AG09319 (cell line): Measurements from ENCODE around the gene KASH5.
A peak's percentile ranks its signal among the peaks of the same experiment; 100 is the strongest.

Source experiments
- DNase-seq: peaks from one replicate; pipeline ENCODE4 v3.0.0-alpha.2; 2010; ENCODE audit warnings: low read depth; ENCODE audit errors: extremely low read depth
- TF ChIP-seq, protein P1 (sequence below): IDR thresholded peaks from 2 replicates; pipeline ENCODE4 v1.5.1; 2011; ENCODE audit warnings: low read depth, mild to moderate bottlenecking, inconsistent platforms, low read length, moderate library complexity

The KASH5 gene, protein sequence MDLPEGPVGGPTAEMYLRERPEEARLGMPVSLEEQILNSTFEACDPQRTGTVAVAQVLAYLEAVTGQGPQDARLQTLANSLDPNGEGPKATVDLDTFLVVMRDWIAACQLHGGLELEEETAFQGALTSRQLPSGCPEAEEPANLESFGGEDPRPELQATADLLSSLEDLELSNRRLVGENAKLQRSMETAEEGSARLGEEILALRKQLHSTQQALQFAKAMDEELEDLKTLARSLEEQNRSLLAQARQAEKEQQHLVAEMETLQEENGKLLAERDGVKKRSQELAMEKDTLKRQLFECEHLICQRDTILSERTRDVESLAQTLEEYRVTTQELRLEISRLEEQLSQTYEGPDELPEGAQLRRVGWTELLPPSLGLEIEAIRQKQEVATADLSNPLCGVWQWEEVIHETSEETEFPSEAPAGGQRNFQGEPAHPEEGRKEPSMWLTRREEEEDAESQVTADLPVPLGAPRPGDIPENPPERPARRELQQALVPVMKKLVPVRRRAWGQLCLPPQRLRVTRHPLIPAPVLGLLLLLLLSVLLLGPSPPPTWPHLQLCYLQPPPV

DNA sequence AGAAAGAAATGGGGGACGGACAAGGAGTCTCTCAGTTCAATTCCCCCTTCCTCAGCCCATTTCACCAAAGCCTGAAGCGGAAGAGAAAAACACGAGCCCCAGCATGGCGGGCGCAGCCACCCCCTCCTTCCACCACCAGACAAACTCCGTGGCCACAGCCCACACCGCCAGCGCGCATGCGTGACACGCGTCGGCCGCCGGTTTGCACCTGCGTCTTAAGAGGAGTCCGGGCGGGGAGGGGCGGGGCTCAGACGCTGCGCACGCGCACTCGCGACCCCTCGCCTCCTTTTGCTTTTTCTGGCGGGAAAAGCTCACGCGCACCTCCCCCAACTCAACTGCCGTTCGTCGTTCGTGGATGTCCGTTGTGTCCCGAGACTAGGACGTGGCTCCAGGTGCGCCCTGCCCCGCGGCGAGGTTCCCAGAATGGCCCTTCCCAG lies at the start of gene KASH5:
Gene KASH5, plus strand, starts transcription at position 314 of the 437 bp plus-strand sequence. CDS start 2,635 bp downstream, outside the sequence.
- TF ChIP-seq, protein P1, sequence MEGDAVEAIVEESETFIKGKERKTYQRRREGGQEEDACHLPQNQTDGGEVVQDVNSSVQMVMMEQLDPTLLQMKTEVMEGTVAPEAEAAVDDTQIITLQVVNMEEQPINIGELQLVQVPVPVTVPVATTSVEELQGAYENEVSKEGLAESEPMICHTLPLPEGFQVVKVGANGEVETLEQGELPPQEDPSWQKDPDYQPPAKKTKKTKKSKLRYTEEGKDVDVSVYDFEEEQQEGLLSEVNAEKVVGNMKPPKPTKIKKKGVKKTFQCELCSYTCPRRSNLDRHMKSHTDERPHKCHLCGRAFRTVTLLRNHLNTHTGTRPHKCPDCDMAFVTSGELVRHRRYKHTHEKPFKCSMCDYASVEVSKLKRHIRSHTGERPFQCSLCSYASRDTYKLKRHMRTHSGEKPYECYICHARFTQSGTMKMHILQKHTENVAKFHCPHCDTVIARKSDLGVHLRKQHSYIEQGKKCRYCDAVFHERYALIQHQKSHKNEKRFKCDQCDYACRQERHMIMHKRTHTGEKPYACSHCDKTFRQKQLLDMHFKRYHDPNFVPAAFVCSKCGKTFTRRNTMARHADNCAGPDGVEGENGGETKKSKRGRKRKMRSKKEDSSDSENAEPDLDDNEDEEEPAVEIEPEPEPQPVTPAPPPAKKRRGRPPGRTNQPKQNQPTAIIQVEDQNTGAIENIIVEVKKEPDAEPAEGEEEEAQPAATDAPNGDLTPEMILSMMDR, result no peak
- DNase-seq, result no peak

DNA sequence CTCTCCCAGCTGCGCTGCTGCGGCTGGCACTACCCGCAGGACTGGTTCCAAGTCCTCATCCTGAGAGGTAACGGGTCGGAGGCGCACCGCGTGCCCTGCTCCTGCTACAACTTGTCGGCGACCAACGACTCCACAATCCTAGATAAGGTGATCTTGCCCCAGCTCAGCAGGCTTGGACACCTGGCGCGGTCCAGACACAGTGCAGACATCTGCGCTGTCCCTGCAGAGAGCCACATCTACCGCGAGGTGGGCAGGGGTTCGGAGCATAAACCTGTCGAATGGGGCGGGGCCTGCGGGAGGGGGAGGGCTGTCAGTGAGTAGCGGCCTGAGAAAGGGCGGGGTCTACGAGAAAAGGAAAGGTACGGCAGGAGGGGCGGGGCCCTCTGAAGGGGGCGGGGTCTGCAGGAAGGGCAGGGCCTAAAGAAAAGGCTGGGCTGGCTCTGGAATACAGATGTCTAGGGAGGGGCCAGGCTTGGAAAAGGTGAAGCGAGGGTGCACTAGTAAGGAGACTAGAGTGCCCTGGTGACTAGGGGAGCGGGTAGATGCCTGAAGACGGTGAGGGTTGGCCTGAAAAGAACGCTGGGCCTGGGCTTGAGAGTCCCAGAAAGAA lies 49.3 kb upstream of the KASH5 start:
- DNase-seq, result no peak
- TF ChIP-seq, protein P1, result no peak

DNA sequence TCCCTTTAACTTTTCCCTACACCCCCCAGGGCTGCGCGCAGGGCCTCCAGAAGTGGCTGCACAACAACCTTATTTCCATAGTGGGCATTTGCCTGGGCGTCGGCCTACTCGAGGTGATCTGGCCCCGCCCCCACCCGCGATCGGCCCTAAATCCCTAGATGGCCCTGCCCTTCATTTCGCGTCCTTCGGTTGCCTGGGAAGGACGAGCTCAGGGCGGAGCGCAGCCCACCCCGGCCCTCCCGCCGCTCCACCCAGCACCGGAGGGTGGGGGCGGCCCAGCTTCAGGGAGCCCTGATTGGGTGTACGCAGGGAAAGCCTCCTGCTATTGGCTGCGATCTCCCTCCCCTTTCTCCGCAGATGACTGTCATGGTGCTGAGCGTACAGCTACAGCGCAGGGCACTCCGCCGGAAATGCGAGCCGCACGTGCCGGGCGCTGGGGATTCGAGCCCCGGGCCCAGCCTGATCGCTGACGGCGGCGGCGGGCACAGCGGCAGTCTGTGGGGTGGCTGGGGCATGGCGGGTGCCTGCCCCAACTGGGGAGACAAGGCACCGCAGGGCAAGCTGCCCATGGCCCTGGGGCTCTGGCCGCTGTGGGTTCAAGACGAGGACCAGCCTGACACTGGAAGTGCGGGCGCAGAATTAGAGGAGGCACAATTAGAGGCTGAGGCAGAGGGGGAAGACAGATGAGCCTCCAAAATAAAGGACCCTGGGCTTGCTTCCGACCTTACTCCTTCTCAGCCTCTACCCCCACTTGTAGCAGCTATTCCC lies 48.6 kb upstream of the KASH5 start:
- TF ChIP-seq, protein P1, result no peak
- peak; percentile 62 for DNase-seq

DNA sequence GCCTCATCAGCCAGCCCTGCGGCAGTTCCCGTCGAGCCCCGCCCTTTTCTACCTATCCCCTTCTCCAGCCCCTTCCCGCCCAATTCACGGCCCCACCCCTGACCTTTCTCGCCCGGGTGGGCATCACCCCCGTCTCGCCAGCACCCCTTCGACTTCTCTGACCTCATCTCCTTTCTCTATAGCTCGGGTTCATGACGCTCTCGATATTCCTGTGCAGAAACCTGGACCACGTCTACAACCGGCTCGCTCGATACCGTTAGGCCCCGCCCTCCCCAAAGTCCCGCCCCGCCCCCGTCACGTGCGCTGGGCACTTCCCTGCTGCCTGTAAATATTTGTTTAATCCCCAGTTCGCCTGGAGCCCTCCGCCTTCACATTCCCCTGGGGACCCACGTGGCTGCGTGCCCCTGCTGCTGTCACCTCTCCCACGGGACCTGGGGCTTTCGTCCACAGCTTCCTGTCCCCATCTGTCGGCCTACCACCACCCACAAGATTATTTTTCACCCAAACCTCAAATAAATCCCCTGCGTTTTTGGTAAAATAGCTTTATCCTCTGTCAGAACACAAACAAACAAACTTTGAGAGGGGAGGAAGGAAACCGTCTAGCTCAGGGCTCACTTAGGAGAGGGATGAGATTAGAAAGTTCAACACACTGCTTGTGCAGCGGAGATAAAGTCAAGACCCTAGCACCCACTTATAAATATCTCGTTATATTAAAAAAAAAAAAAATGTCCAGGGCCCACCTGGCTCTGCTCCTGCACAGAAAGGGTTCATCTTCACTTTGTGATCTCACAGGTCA lies 47.8 kb upstream of the KASH5 start:
- no peak for DNase-seq
- TF ChIP-seq, protein P1, result no peak

DNA sequence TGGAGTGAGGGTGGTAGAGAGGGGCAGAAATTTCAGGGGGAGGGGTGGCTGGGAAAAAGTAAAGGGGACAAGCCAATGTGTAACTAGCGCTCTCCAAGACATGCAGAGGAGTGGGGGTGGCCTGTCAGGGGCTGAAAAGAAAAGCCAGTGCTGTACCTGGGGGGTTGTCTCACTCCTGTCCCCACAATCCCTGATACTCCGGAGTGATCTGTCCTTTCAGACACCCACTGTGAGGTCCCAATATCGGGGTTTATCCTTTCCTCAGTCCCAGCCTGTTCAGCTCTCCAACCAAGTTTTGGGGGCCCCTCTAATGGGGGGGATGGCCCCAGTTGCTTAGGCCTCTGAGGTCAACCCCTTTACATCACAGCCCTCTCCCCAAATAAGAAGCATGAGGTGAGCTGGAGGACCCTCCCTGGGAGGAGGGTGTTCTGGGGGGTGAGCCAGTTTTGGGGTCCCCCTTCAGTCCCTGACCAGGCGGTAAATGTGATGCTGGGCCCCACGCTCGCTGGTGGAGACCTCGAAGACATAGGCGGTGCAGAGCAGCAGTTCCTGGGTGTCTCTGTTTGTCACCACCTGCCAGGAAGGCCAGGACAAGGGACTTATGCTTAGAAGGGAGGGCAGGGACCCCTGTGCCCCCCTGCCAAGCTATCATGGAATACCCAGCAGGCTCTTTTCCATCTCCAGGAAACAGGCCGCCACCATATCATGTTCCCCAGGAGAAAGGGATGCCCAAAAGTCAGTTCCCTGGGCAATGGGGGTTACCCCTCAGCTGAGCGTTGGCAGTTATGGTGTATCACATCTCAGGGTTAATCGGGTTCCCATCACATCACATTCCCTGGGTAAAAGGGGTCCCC lies 47.0 kb upstream of the KASH5 start:
- TF ChIP-seq, protein P1, result no peak
- DNase-seq, result no peak

DNA sequence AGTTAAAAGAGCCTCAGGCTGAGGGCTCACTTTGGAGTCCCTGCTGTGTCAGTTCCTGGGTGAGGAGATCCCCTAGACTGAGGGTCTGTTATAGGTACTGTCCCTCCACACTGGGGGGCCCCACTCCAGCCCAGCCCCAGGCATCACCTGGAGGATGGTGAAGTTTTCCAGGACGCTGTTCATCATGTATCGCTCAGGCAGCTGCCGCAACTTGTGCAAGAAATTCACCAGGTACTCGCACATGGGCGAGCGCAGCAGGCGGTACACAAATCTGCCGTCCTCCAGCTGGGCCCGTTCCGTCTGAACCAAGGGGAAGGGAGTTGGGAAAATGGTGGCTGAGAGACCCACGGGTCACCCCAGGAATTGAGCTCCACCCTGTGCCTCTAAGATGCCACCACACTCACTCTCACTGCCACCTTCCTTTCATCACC lies 45.7 kb upstream of the KASH5 start:
- TF ChIP-seq, protein P1, result no peak
- no peak for DNase-seq
